Caki2 (cell line): ENCODE data around the gene ZNF503. TPM values are rescaled to one million over a fixed set of nuclear protein-coding genes. Genes with fewer than 3 reads are reported as not detected.
"Not testable (repeated sequence)": the region's sequence is repeated elsewhere in the genome, so short reads cannot be mapped to it uniquely, and the experiment has no call there.

ENCODE experiments used
- DNase-seq: peaks from one replicate; pipeline ENCODE4 v3.0.0-alpha.2; 2015; ENCODE audit warnings: low read depth
- in situ Hi-C: cut with HindIII; loops from 2 replicates; pipeline ENCODE4 v1.10.0; 2016; ENCODE audit warnings: low sequenced_read_pairs, low pct_unique_long_range_greater_than_20kb, mixed read lengths
- total RNA-seq: library from RNA; depleted of rRNA; stranded (reverse); fragments of >200 nt; shearing (Covaris generic); gene quantifications from 2 replicates; pipeline ENCODE4 v1.2.3, GENCODE V29; 2014; ENCODE audit warnings: low replicate concordance; rRNA removed

The ZNF503 gene
- total RNA-seq, 1 experiment from 2014 or later = 11.6 TPM

GRCh38 chr10:75371010-75371409 is 30.6 kb downstream of the ZNF503 start:
- in situ Hi-C loops = no loop called here
- DNase-seq = no peak

- DNase-seq, in situ Hi-C loops: not testable (repeated sequence)
Observed at GRCh38 chr10:75369838-75370237, 31.7 kb downstream of the ZNF503 start.

GRCh38 chr10:75367901-75368300 is 33.7 kb downstream of the ZNF503 start:
- DNase-seq = no peak
- in situ Hi-C loops = no loop called here

- DNase-seq = no peak
- in situ Hi-C loops = no loop called here
Observed at GRCh38 chr10:75367021-75367487, 34.5 kb downstream of the ZNF503 start.

- in situ Hi-C loops = no loop called here
- no peak for DNase-seq
Observed at GRCh38 chr10:75363431-75363830, 38.1 kb downstream of the ZNF503 start.

GRCh38 chr10:75359876-75360275 is 41.7 kb downstream of the ZNF503 start:
- in situ Hi-C loops, DNase-seq: not testable (repeated sequence)

- in situ Hi-C loops = no loop called here
- DNase-seq = peak; percentile 66
Observed at GRCh38 chr10:75358835-75359421, 42.6 kb downstream of the ZNF503 start.

- DNase-seq = no peak
- in situ Hi-C loops = no loop called here
Observed at GRCh38 chr10:75358132-75358531, 43.4 kb downstream of the ZNF503 start.

- in situ Hi-C loops = no loop called here
- no peak for DNase-seq
Observed at GRCh38 chr10:75357500-75357899, 44.1 kb downstream of the ZNF503 start.

GRCh38 chr10:75356484-75356883 is 45.1 kb downstream of the ZNF503 start:
- in situ Hi-C loops = no loop called here
- DNase-seq = no peak

- DNase-seq = no peak
- in situ Hi-C loops = no loop called here
Observed at GRCh38 chr10:75355706-75356105, 45.9 kb downstream of the ZNF503 start.

GRCh38 chr10:75353183-75353582 is 48.4 kb downstream of the ZNF503 start:
- in situ Hi-C loops = no loop called here
- DNase-seq = no peak

GRCh38 chr10:75352650-75353049 is 48.9 kb downstream of the ZNF503 start:
- peak; percentile 51 for DNase-seq
- in situ Hi-C loops = no loop called here

- in situ Hi-C loops = no loop called here
- DNase-seq = no peak
Observed at GRCh38 chr10:75351637-75352036, 49.9 kb downstream of the ZNF503 start.

- in situ Hi-C loops = no loop called here
- peak; percentile 86 for DNase-seq
Observed at GRCh38 chr10:75350791-75351190, 50.8 kb downstream of the ZNF503 start.

Other genes with a start within 250 kb of the ZNF503 start
- gene VDAC2, start 191.0 kb downstream of the ZNF503 start, total RNA-seq = 221 and 252 TPM in 2 replicates
- gene COMTD1, start 165.8 kb downstream of the ZNF503 start, total RNA-seq = 72.8 and 74.2 TPM in 2 replicates
- 18.7 and 20.3 TPM in 2 replicates for gene LRMDA, start 29.9 kb upstream of the ZNF503 start, total RNA-seq